Omental fat pad (tissue), 4 donors: ENCODE results near the gene HMGXB4. TPM values are rescaled to one million over a fixed set of nuclear protein-coding genes. Genes with fewer than 3 reads are reported as not detected.

Experiments used
- ATAC-seq: fragments of 150-250 bp; one replicate; pipeline ENCODE4 v1.9.1; 2016; ENCODE audit warnings: mild to moderate bottlenecking, moderate library complexity; ENCODE audit not compliant: low FRiP score
- DNase-seq: peaks from one replicate; pipeline ENCODE4 v3.0.0-alpha.2; 2019; ENCODE audit warnings: low spot score
- total RNA-seq, 4 donors: library from RNA; depleted of rRNA; stranded (reverse); fragments of >200 nt; gene quantifications; one replicate each; pipeline ENCODE4 v1.1.0, GENCODE V29; 2016
- TF ChIP-seq, protein P1 (sequence below), 3 donors: fragments of 450-650 bp; IDR thresholded peaks; one replicate each; pipeline ENCODE4 v1.5.1; 2016 to 2017; ENCODE audit warnings: antibody characterized with exemption in 3 of 3, mild to moderate bottlenecking in 3 of 3, moderate library complexity in 2 of 3

HMGXB4 gene, protein sequence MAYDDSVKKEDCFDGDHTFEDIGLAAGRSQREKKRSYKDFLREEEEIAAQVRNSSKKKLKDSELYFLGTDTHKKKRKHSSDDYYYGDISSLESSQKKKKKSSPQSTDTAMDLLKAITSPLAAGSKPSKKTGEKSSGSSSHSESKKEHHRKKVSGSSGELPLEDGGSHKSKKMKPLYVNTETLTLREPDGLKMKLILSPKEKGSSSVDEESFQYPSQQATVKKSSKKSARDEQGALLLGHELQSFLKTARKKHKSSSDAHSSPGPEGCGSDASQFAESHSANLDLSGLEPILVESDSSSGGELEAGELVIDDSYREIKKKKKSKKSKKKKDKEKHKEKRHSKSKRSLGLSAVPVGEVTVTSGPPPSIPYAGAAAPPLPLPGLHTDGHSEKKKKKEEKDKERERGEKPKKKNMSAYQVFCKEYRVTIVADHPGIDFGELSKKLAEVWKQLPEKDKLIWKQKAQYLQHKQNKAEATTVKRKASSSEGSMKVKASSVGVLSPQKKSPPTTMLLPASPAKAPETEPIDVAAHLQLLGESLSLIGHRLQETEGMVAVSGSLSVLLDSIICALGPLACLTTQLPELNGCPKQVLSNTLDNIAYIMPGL
- total RNA-seq, result 10 to 100 TPM; 10.9 to 17.8 (median 12.3) TPM

DNA sequence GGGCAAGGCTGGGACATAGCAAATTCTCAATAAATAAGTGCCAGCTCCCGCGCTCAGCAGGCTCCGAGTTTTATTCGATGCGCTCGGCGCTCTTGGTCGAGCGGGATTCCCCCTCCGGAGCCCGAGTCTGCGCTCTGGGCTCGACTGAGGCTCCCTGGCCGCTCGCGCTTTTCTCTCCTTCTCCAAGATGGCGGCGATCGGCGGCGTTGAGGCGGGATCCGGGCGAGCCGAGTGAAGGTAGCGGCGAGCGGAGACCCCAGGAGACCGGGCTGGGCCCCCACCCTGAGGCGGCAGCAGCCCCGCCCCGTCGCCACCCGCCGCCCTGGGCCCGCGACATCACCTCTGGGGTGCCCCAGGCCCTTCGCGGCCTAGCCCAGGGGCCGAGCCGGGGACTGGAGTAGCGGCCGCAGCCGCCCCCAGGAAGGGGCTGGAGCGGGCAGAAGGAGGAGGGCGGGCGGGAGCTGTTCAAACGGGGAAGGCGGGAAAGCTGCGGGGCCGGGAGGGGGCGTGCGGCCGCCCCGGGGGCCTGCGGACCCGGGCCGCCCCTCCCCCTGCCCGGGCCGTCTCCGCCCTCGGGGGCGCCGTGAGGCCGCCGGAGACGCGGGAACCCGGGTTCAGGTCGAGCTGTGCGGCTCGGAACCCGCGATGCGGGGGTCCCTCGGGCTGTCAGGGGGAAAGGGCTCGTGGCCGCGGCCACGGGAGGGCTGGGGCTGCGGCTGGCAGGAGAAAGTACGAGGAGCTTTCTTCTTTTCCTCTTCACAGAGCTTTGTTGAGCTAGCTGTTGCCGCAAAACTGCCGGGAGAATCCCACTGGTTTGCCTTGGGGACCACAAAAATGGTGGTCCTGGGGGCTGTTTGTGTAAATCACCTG lies at the start of gene HMGXB4:
TSS of gene HMGXB4 (plus strand) at position 173 of the 870 bp plus-strand sequence. CDS start 4,898 bp downstream, outside the sequence.
- ATAC-seq, result peak; percentile 97

DNA sequence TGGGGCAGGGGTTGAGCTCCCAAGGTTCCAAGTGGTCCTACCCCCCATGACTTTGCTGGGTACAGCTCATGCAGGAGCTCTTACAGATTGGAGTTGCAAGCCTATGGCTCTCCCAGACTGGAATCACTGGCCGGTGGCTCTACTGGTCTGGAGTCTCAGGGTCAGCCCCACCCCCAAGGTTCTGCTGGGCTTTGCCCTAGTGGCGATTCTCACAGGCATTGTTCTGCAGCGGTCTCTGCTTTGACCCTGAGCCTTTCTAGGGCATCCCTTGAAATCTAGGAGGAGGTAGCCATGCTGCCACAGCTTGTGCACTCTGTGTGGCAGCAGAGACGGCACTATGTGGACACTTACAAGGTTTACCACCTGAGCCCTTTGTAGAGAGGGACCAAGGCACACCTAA lies 49.3 kb upstream of the HMGXB4 start:
- no peak for ATAC-seq
- TF ChIP-seq, protein P1, sequence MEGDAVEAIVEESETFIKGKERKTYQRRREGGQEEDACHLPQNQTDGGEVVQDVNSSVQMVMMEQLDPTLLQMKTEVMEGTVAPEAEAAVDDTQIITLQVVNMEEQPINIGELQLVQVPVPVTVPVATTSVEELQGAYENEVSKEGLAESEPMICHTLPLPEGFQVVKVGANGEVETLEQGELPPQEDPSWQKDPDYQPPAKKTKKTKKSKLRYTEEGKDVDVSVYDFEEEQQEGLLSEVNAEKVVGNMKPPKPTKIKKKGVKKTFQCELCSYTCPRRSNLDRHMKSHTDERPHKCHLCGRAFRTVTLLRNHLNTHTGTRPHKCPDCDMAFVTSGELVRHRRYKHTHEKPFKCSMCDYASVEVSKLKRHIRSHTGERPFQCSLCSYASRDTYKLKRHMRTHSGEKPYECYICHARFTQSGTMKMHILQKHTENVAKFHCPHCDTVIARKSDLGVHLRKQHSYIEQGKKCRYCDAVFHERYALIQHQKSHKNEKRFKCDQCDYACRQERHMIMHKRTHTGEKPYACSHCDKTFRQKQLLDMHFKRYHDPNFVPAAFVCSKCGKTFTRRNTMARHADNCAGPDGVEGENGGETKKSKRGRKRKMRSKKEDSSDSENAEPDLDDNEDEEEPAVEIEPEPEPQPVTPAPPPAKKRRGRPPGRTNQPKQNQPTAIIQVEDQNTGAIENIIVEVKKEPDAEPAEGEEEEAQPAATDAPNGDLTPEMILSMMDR (IDR thresholded peaks at IDR 0.05), result no peak

More for the DNA sequence above, at the start of gene HMGXB4:
- TF ChIP-seq, protein P1 (IDR thresholded peaks at IDR 0.05), result no peak
- DNase-seq, result peak; percentile 51

GRCh38 chr22:35209203-35209602 lies 48.1 kb upstream of the HMGXB4 start:
- TF ChIP-seq, protein P1 (IDR thresholded peaks at IDR 0.05), result no peak
- DNase-seq, result no peak
- no peak for ATAC-seq

More for the DNA sequence above, 49.3 kb upstream of the HMGXB4 start:
- no peak for DNase-seq

- peak; percentile 47 for ATAC-seq
- no peak for DNase-seq
- TF ChIP-seq, protein P1 (IDR thresholded peaks at IDR 0.05), result no peak
Measured at GRCh38 chr22:35212009-35212408, 45.3 kb upstream of the HMGXB4 start.

DNA sequence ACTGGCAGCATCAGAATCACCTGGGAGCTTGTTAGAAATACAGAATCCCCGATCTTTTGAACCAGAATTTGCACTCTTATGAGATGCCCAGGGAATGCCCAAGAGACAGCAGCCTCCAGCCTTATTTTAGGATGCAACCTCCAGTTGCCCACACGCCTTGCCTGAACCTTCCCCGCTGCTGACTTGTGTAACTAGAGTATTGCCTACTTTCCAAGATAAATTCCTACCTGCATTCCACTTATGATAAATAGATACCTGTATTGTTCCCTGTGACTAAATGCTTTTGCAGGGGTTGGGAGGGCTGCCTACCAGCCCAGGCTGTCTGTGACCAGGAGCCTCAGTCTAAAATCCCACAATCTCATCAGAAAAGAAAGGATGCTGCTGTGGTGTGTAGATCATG lies 44.3 kb upstream of the HMGXB4 start:
- DNase-seq (no peak), ATAC-seq (no peak)
- TF ChIP-seq, protein P1 (IDR thresholded peaks at IDR 0.05), result no peak

GRCh38 chr22:35214968-35215367 lies 42.3 kb upstream of the HMGXB4 start:
- ATAC-seq (no peak), DNase-seq (no peak)
- TF ChIP-seq, protein P1 (IDR thresholded peaks at IDR 0.05), result no peak
